ENCODE data around the gene TWSG1.
"Not testable (repeated sequence)": the region's sequence is repeated elsewhere in the genome, so short reads cannot be mapped to it uniquely, and the experiment has no call there.

Gene TWSG1

GRCh38 chr18:9361191-9361590 lies 26.6 kb downstream of the TWSG1 start:
- no peak overlapping the region for H3K9ac ChIP-seq
- H2AFZ ChIP-seq: no peak overlapping the region
- peaks cover under 1% of the 10 kb centered on the region for H3K79me2 ChIP-seq
- no peak overlapping the region for H3K4me2 ChIP-seq (ENCODE audit: low read length)
- H3K4me3 ChIP-seq (ENCODE audit: low read depth, low read length): no peak overlapping the region
- no peaks in the 10 kb centered on the region for H3K4me1 ChIP-seq
- no peaks in the 10 kb centered on the region for H3K36me3 ChIP-seq (ENCODE audit: control insufficient read depth, insufficient read depth, low read length)
- H3K27ac ChIP-seq: no peak overlapping the region
- no peaks in the 10 kb centered on the region for H3K27me3 ChIP-seq (ENCODE audit: control insufficient read depth, insufficient read depth, low read length)
- no peaks in the 10 kb centered on the region for H3K9me3 ChIP-seq (ENCODE audit: control insufficient read depth, low read length)
- TF ChIP-seq, protein P1, sequence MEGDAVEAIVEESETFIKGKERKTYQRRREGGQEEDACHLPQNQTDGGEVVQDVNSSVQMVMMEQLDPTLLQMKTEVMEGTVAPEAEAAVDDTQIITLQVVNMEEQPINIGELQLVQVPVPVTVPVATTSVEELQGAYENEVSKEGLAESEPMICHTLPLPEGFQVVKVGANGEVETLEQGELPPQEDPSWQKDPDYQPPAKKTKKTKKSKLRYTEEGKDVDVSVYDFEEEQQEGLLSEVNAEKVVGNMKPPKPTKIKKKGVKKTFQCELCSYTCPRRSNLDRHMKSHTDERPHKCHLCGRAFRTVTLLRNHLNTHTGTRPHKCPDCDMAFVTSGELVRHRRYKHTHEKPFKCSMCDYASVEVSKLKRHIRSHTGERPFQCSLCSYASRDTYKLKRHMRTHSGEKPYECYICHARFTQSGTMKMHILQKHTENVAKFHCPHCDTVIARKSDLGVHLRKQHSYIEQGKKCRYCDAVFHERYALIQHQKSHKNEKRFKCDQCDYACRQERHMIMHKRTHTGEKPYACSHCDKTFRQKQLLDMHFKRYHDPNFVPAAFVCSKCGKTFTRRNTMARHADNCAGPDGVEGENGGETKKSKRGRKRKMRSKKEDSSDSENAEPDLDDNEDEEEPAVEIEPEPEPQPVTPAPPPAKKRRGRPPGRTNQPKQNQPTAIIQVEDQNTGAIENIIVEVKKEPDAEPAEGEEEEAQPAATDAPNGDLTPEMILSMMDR (IDR thresholded peaks at IDR 0.05): no peak

DNA sequence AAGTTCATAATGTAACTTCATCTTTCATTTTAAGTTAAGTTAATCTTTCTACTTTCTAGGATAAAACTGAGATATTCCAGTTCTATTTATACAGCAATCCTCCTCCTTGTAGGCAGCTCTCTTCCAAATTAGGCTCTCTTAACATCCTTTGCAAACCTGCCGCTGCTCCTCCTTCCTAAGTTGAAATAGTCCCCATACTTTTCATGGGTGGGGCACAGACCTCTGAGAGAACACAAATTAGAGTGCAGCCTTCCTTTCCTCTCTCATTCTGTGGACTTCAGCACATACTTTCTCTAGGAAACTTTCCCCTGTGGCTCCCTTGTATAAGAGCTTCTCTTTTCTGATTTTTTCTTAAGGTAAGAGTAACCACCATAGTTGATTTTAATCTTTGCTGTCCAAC lies 28.3 kb downstream of the TWSG1 start:
- Histone ChIP-seq H3K27me3 (ENCODE audit: control insufficient read depth, insufficient read depth, low read length) (no peaks in the 10 kb centered on the region), H3K9ac (no peak overlapping the region), H2AFZ (no peak overlapping the region), H3K36me3 (ENCODE audit: control insufficient read depth, insufficient read depth, low read length) (no peaks in the 10 kb centered on the region), H3K4me3 (ENCODE audit: low read depth, low read length) (no peak overlapping the region), H3K27ac (no peak overlapping the region), H3K4me1 (no peaks in the 10 kb centered on the region), H3K79me2 (peaks cover 3% of the 10 kb centered on the region), H3K9me3 (ENCODE audit: control insufficient read depth, low read length) (no peaks in the 10 kb centered on the region), H3K4me2 (ENCODE audit: low read length) (no peak overlapping the region)
- TF ChIP-seq, protein P1 (IDR thresholded peaks at IDR 0.05): no peak

DNA sequence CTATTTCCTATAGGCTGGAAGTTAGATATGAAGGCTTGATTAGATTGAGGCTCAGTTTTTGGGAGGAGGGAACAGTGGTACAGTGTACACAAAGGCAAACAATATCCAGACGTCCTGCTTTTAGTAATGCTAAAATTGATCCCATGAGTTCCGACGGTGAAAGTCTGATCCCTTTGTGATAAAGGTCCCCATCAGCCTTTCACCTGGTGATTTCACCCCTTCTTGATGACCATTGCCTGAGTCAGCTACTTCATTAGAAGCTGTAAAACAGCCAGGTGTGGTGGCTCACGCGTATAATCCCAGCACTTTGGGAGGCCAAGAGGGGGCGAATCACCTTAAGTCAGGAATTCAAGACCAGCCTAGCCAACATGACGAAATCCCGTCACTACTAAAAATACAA lies 29.7 kb downstream of the TWSG1 start:
- Histone ChIP-seq H3K79me2 (peaks cover 3% of the 10 kb centered on the region), H3K4me1 (no peaks in the 10 kb centered on the region), H3K27me3 (ENCODE audit: control insufficient read depth, insufficient read depth, low read length) (no peaks in the 10 kb centered on the region), H2AFZ (no peak overlapping the region), H3K4me3 (ENCODE audit: low read depth, low read length) (no peak overlapping the region), H3K4me2 (ENCODE audit: low read length) (no peak overlapping the region), H3K27ac (no peak overlapping the region), H3K36me3 (ENCODE audit: control insufficient read depth, insufficient read depth, low read length) (no peaks in the 10 kb centered on the region), H3K9ac (no peak overlapping the region), H3K9me3 (ENCODE audit: control insufficient read depth, low read length) (no peaks in the 10 kb centered on the region)
- TF ChIP-seq, protein P1 (IDR thresholded peaks at IDR 0.05): no peak

DNA sequence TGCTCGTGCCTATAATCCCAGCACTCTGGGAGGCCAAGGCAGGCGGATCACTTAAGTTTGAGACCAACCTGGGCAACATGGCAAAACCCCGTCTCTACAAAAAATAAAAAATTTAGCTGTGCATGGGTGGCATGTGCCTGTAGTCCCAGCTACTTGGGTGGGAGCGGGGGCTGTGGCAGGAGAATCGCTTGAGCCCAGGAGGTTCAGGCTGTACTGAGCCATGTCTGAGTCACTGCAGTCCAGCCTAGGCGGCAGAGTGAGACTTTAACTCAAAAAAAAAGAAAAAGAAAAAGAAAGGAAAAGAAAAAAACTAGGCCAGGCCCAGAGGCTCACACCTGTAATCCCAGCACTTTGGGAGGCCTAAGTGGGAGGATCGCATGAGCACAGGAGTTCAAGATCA lies 30.8 kb downstream of the TWSG1 start:
- TF ChIP-seq, protein P1 (IDR thresholded peaks at IDR 0.05): no peak
- H3K27me3 ChIP-seq (ENCODE audit: control insufficient read depth, insufficient read depth, low read length): no peaks in the 10 kb centered on the region
- no peak overlapping the region for H2AFZ ChIP-seq
- H3K9ac ChIP-seq: no peak overlapping the region
- H3K9me3 ChIP-seq (ENCODE audit: control insufficient read depth, low read length): no peaks in the 10 kb centered on the region
- peaks cover 3% of the 10 kb centered on the region for H3K79me2 ChIP-seq
- H3K36me3 ChIP-seq (ENCODE audit: control insufficient read depth, insufficient read depth, low read length): no peaks in the 10 kb centered on the region
- H3K4me3 ChIP-seq (ENCODE audit: low read depth, low read length): no peak overlapping the region
- no peaks in the 10 kb centered on the region for H3K4me1 ChIP-seq
- H3K4me2 ChIP-seq (ENCODE audit: low read length): no peak overlapping the region
- H3K27ac ChIP-seq: no peak overlapping the region

- Histone ChIP-seq H3K4me3 (ENCODE audit: low read depth, low read length) (no peak overlapping the region), H3K9ac (no peak overlapping the region), H3K9me3 (ENCODE audit: control insufficient read depth, low read length) (no peaks in the 10 kb centered on the region), H2AFZ (no peak overlapping the region), H3K36me3 (ENCODE audit: control insufficient read depth, insufficient read depth, low read length) (no peaks in the 10 kb centered on the region), H3K4me2 (ENCODE audit: low read length) (no peak overlapping the region), H3K27ac (no peak overlapping the region), H3K79me2 (peaks cover 3% of the 10 kb centered on the region), H3K27me3 (ENCODE audit: control insufficient read depth, insufficient read depth, low read length) (no peaks in the 10 kb centered on the region), H3K4me1 (no peaks in the 10 kb centered on the region)
- TF ChIP-seq, protein P1 (IDR thresholded peaks at IDR 0.05): peak; percentile 31
These were observed 31.6 kb downstream of the TWSG1 start for GRCh38 chr18:9366126-9366714.

DNA sequence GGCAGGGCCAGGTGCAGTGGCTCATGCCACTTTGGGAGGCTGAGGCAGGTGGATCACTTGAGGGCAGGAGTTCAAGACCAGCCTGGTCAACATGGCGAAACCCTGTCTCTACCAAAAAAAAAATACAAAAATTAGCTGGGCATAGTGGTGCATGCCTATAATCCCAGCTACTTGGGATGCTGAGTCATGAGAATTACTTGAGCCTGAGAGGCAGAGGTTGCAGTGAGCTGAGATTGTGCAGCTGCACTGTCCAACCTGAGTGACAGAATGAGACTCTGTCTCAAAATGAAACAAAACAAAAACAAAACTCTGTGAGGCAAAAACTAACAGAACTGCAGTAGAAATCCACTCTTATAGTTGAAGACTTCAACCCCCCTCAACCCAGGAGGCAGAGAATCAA lies 38.7 kb downstream of the TWSG1 start:
- not testable (repeated sequence) for H3K4me1 ChIP-seq; H3K9me3 ChIP-seq (ENCODE audit: control insufficient read depth, low read length); H3K79me2 ChIP-seq; H3K4me2 ChIP-seq (ENCODE audit: low read length); H3K9ac ChIP-seq; H3K4me3 ChIP-seq (ENCODE audit: low read depth, low read length); H3K36me3 ChIP-seq (ENCODE audit: control insufficient read depth, insufficient read depth, low read length); H3K27ac ChIP-seq; H3K27me3 ChIP-seq (ENCODE audit: control insufficient read depth, insufficient read depth, low read length); H2AFZ ChIP-seq
